Bronchial epithelial cell (primary cell): ENCODE results near the gene RHOBTB1. TPM values are rescaled to one million over a fixed set of nuclear protein-coding genes. Genes with fewer than 3 reads are reported as not detected.

Source experiments
- DNase-seq: peaks from one replicate; pipeline ENCODE4 v3.0.0-alpha.2; 2010; ENCODE audit warnings: low read depth
- FAIRE-seq: peaks from 2 replicates; lab custom pipeline; 2011; peaks lifted over from hg19 to GRCh38; lab: Jason Lieb, UNC
- H3K27me3 ChIP-seq: 2 replicates; pipeline ENCODE4 v1.5.1; 2011; ENCODE audit warnings: low read length; ENCODE audit not compliant: control insufficient read depth, insufficient read depth
- H3K36me3 ChIP-seq: 2 replicates; pipeline ENCODE4 v1.5.1; 2011; ENCODE audit warnings: low read length; ENCODE audit not compliant: control insufficient read depth, insufficient read depth
- H3K4me3 ChIP-seq: 2 replicates; pipeline ENCODE4 v1.5.1; 2011; ENCODE audit warnings: mild to moderate bottlenecking, low read depth, low read length, control low read depth
- CTCF ChIP-seq: IDR thresholded peaks from 2 replicates; pipeline ENCODE4 v1.5.1; 2011; ENCODE audit warnings: mild to moderate bottlenecking, moderate library complexity, low read length, control low read depth, inconsistent platforms; ENCODE audit not compliant: insufficient read depth, severe bottlenecking
- total RNA-seq: library from RNA; depleted of rRNA; stranded (reverse); fragments of >200 nt; gene quantifications from 2 replicates; pipeline ENCODE4 v1.2.1, GENCODE V29; 2014

Gene RHOBTB1
- total RNA-seq, 1 donor from 2014 or later, result 6.3 TPM

GRCh38 chr10:60820093-60820754, 123.8 kb downstream of the RHOBTB1 start:
- H3K4me3 ChIP-seq, result no peak overlapping the region
- peak; percentile 17 for TF ChIP-seq CTCF
- DNase-seq, result no peak
- FAIRE-seq, result no peak
- no peaks in the 10 kb centered on the region for H3K36me3 ChIP-seq
- no peaks in the 10 kb centered on the region for H3K27me3 ChIP-seq

Other genes starting within 250 kb of the RHOBTB1 start
- 0.64 and 0.79 TPM in 2 replicates for gene CDK1, start 165.7 kb downstream of the RHOBTB1 start, total RNA-seq